HepG2 (cell line): ENCODE measurements around the gene EMC8. TPM values are rescaled to one million over a fixed set of nuclear protein-coding genes. Genes with fewer than 3 reads are reported as not detected.

Experiments
- CREB1 ChIP-seq, 2 experiments: fragments of 450-650 bp in 1 of 2; IDR thresholded peaks; 2 replicates each; pipeline ENCODE4 v1.6.1; 2016 to 2017; ENCODE audit warnings: control low read depth in 1 of 2, mild to moderate bottlenecking in 1 of 2, missing compliant biosample characterization in 1 of 2, missing genetic modification characterization in 1 of 2
- FLYWCH1 ChIP-seq: sonication (generic); formaldehyde crosslinking; IDR thresholded peaks from 2 replicates; pipeline ENCODE4 v1.8.1; 2023; ENCODE audit warnings: mild to moderate bottlenecking, missing genetic modification reagents
- FOXA1 ChIP-seq, 2 experiments: fragments of 450-650 bp in 1 of 2; sonication (generic) in 1 of 2; formaldehyde crosslinking in 1 of 2; IDR thresholded peaks; 2 replicates each; pipeline versions ENCODE4 v1.4.0 to v1.6.1; 2016 to 2020; ENCODE audit warnings: missing genetic modification reagents in 1 of 2
- HDAC2 ChIP-seq: sonication (generic); formaldehyde crosslinking; IDR thresholded peaks from 2 replicates; pipeline ENCODE4 v1.4.0; 2020; ENCODE audit warnings: missing genetic modification reagents
- IRF2 ChIP-seq: IDR thresholded peaks from 2 replicates; pipeline ENCODE4 v1.6.1; 2018; ENCODE audit warnings: missing genetic modification reagents, missing compliant biosample characterization
- NR2C2 ChIP-seq: sonication (generic); formaldehyde crosslinking; IDR thresholded peaks from 2 replicates; pipeline ENCODE4 v1.4.0; 2020; ENCODE audit warnings: missing genetic modification reagents, mild to moderate bottlenecking, moderate library complexity, borderline replicate concordance
- NR2F2 ChIP-seq: IDR thresholded peaks from 2 replicates; pipeline ENCODE4 v1.6.1; 2012; ENCODE audit warnings: low read depth, inconsistent platforms, borderline replicate concordance
- POGK ChIP-seq: sonication (generic); formaldehyde crosslinking; conservative IDR thresholded peaks from 2 replicates; pipeline ENCODE4 v1.8.0; 2022; ENCODE audit warnings: mild to moderate bottlenecking, moderate library complexity, missing genetic modification reagents
- SP2 ChIP-seq: sonication (generic); formaldehyde crosslinking; IDR thresholded peaks from 2 replicates; pipeline ENCODE4 v1.5.1; 2020; ENCODE audit warnings: mild to moderate bottlenecking, missing genetic modification reagents
- SPEN ChIP-seq: sonication (generic); formaldehyde crosslinking; IDR thresholded peaks from 2 replicates; pipeline ENCODE4 v1.5.1; 2020; ENCODE audit warnings: low read depth, mild to moderate bottlenecking, missing genetic modification reagents
- TARDBP ChIP-seq: sonication (generic); formaldehyde crosslinking; IDR thresholded peaks from 2 replicates; pipeline ENCODE4 v1.8.0; 2022; ENCODE audit warnings: mild to moderate bottlenecking, missing genetic modification reagents
- TFDP2 ChIP-seq: sonication (generic); formaldehyde crosslinking; IDR thresholded peaks from 2 replicates; pipeline ENCODE4 v1.4.0; 2020; ENCODE audit warnings: missing genetic modification reagents
- ZBTB3 ChIP-seq: sonication (generic); formaldehyde crosslinking; IDR thresholded peaks from 2 replicates; pipeline ENCODE4 v1.4.0; 2020; ENCODE audit warnings: low read depth, mild to moderate bottlenecking, moderate library complexity, missing genetic modification reagents, borderline replicate concordance
- ZBTB37 ChIP-seq: sonication (generic); formaldehyde crosslinking; IDR thresholded peaks from 2 replicates; pipeline ENCODE4 v1.4.0; 2020; ENCODE audit warnings: mild to moderate bottlenecking, missing genetic modification reagents
- ZFP82 ChIP-seq: sonication (generic); formaldehyde crosslinking; IDR thresholded peaks from 2 replicates; pipeline ENCODE4 v1.5.1; 2020; ENCODE audit warnings: mild to moderate bottlenecking, missing genetic modification reagents, borderline replicate concordance
- ZNF160 ChIP-seq: sonication (generic); formaldehyde crosslinking; IDR thresholded peaks from 2 replicates; pipeline ENCODE4 v1.8.0; 2022; ENCODE audit warnings: mild to moderate bottlenecking, inconsistent platforms, missing genetic modification reagents
- ZNF276 ChIP-seq: sonication (generic); formaldehyde crosslinking; IDR thresholded peaks from 2 replicates; pipeline ENCODE4 v1.4.0; 2020; ENCODE audit warnings: mild to moderate bottlenecking, low read depth, missing genetic modification reagents
- ZNF326 ChIP-seq: sonication (generic); formaldehyde crosslinking; IDR thresholded peaks from 2 replicates; pipeline ENCODE4 v1.4.0; 2020; ENCODE audit warnings: missing genetic modification reagents, borderline replicate concordance
- ZNF510 ChIP-seq: sonication (generic); formaldehyde crosslinking; IDR thresholded peaks from 2 replicates; pipeline ENCODE4 v1.4.0; 2020; ENCODE audit warnings: low read depth, mild to moderate bottlenecking, missing genetic modification reagents
- ZNF672 ChIP-seq: sonication (generic); formaldehyde crosslinking; IDR thresholded peaks from 2 replicates; pipeline ENCODE4 v1.8.1; 2022; ENCODE audit warnings: missing genetic modification reagents
- ZNF772 ChIP-seq: sonication (generic); formaldehyde crosslinking; IDR thresholded peaks from 2 replicates; pipeline ENCODE4 v1.5.0; 2020; ENCODE audit warnings: mild to moderate bottlenecking, missing genetic modification reagents
- ZNF850 ChIP-seq: sonication (generic); formaldehyde crosslinking; conservative IDR thresholded peaks from 2 replicates; pipeline ENCODE4 v1.9.0; 2021; ENCODE audit warnings: mild to moderate bottlenecking, missing genetic modification reagents
- ZNF879 ChIP-seq: sonication (generic); formaldehyde crosslinking; IDR thresholded peaks from 2 replicates; pipeline ENCODE4 v1.8.1; 2023; ENCODE audit warnings: missing genetic modification reagents
- polyA plus RNA-seq, 8 experiments: library from polyadenylated mRNA; depleted of rRNA in 3 of 8; stranded (reverse) in 7 of 8; unstranded in 1 of 8; fragments of >200 nt; fragmentation: Illumina TruSeq in 4 of 8; extraction: Trizol in 4 of 8; gene quantifications; 2 replicates each; pipeline versions ENCODE4 v1.2.1 to v1.2.3, GENCODE V29; 2011 to 2016; ENCODE audit warnings: low read depth in 4 of 8, missing spikeins in 1 of 8, mixed read lengths in 1 of 8; ENCODE audit not compliant: insufficient read depth in 1 of 8
- total RNA-seq, 5 experiments: library from RNA; depleted of rRNA; stranded (reverse); fragments of >200 nt; fragmentation: Illumina TruSeq; extraction: Trizol; gene quantifications; 2 replicates each; pipeline ENCODE4 v1.2.3, GENCODE V29; 2016; ENCODE audit warnings: low read depth in 1 of 5

EMC8 gene
- total and polyA plus RNA-seq, 2 of the 13 experiments (the other 11 are each of a cell fraction or from before 2014, with no cell fraction given), result 55.0 to 76.0 TPM

GRCh38 chr16:85799497-85800320, at the start of gene EMC8, which contains the start of gene COX4I1 (continued):
- TF ChIP-seq POGK (CRISPR knock-in tag), result peak; percentile 87
- peak; percentile 87 for TF ChIP-seq ZFP82
- no peak for TF ChIP-seq FOXA1 (IDR thresholded peaks at IDR 0.05)
- peak; percentile 81 for TF ChIP-seq FOXA1 (CRISPR knock-in tag; IDR thresholded peaks at IDR 0.05)
- peak; percentile 89 for TF ChIP-seq CREB1 (IDR thresholded peaks at IDR 0.05)
- peak; percentile 68 for TF ChIP-seq CREB1 (CRISPR knock-in tag; IDR thresholded peaks at IDR 0.05)
- peak; percentile 74 for TF ChIP-seq ZNF160
- peak; percentile 99 for TF ChIP-seq SPEN (CRISPR knock-in tag)
- TF ChIP-seq ZNF276 (CRISPR knock-in tag), result peak; percentile 78; the same call in 1 of the 2 replicates
- TF ChIP-seq TFDP2 (CRISPR knock-in tag), result peak; percentile 87
- peak; percentile 78; the same call in 1 of the 2 replicates for TF ChIP-seq NR2F2
- peak; percentile 72; the same call in 1 of the 2 replicates for TF ChIP-seq ZNF772
- TF ChIP-seq ZBTB3 (CRISPR knock-in tag), result 0 out of 2 replicates have a peak, but pooled peaks have one; percentile 82
- TF ChIP-seq ZNF510, result no peak; the same call in 1 of the 2 replicates
- no peak; the same call in 1 of the 2 replicates for TF ChIP-seq FLYWCH1
- TF ChIP-seq ZNF326 (CRISPR knock-in tag), result no peak
- TF ChIP-seq IRF2 (CRISPR knock-in tag), result peak; percentile 92
- peak; percentile 60 for TF ChIP-seq SP2 (CRISPR knock-in tag)
- TF ChIP-seq ZBTB37 (CRISPR knock-in tag), result no peak
- TF ChIP-seq HDAC2, result peak; percentile 89
- TF ChIP-seq ZNF879, result no peak
- TF ChIP-seq TARDBP, result peak; percentile 94
- TF ChIP-seq NR2C2, result peak; percentile 96
- TF ChIP-seq ZNF850, result peak; percentile 26; the same call in 1 of the 2 replicates
- TF ChIP-seq ZNF672 (CRISPR knock-in tag), result no peak
